NCI-H460 (cell line): ENCODE measurements around the gene ODF4. TPM values are rescaled to one million over a fixed set of nuclear protein-coding genes. Genes with fewer than 3 reads are reported as not detected.
"Not testable (repeated sequence)": the region's sequence is repeated elsewhere in the genome, so short reads cannot be mapped to it uniquely, and the experiment has no call there.

ENCODE experiments used
- DNase-seq: peaks from one replicate; pipeline ENCODE4 v3.0.0-alpha.2; 2016; ENCODE audit warnings: low read depth; ENCODE audit errors: extremely low read depth
- total RNA-seq: library from RNA; depleted of rRNA; stranded (reverse); fragments of >200 nt; shearing (Covaris generic); gene quantifications from 2 replicates; pipeline ENCODE4 v1.2.3, GENCODE V29; 2014

ODF4 gene
- total RNA-seq, 1 experiment from 2014 or later: not detected

DNA sequence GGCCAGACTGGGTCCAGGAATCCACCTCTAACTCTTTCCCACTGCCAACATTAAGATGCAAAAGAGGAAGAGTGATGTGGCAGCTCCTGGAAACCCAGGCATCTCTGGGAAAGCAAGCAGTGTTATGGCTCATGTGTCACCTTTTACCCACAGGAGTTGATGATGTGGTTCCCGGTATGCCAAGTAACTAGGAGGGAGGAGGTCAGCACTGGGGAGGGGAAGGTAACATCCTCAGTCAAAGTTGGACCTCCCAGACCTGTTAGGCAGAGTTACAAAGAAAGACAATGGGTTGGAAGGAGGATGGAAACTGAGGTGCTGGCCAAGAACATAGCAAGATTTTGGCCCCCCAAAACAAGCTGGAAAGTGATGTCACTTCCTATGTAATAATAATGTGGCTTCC is 25.5 kb downstream of the ODF4 start:
- DNase-seq: no peak

- DNase-seq: no peak
These were observed 26.6 kb downstream of the ODF4 start for GRCh38 chr17:8366231-8366630.

- no peak for DNase-seq
These were observed 28.6 kb downstream of the ODF4 start for GRCh38 chr17:8368193-8368592.

DNA sequence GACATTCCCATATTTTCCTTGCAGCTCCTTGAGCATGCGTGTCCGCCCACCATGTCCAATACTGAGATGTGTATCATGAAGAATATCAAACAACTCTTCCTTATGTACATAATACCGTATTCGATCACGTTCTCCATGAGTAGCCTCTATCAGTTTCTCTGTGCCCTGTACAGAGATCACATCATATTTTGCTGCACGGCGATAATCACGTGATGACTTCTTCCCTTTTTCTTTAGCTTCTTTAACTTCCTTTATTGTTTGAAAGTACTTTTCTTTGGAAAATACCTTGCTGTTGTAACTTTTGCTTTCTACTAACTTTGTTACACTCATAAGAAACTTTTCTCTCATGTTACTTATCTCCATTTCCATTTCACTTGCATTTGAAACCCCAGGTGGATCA is 30.3 kb downstream of the ODF4 start:
- no peak for DNase-seq

- no peak for DNase-seq
These were observed 32.1 kb downstream of the ODF4 start for GRCh38 chr17:8371786-8372185.

DNA sequence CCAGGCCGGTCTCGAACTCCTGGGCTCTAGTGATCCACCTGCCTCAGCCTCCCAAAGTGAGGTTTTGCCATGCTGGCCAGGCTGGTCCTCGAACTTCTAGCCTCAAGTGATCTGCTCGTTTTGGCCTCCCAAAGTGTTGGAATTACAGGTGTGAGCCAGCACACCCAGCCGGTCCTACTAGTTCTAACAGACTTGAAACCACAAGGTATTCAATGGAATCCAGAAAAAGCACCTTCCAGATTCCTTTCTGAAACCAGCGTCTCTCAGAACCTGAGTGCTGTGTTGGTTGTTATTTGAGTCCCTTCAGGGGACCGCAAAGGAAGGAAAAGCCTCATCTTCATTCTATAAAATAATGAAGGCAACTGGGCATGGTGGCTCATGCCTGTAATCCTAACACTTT is 32.8 kb downstream of the ODF4 start:
- no peak for DNase-seq

- not testable (repeated sequence) for DNase-seq
These were observed 34.2 kb downstream of the ODF4 start for GRCh38 chr17:8373856-8374255.

- DNase-seq: no peak
These were observed 36.2 kb downstream of the ODF4 start for GRCh38 chr17:8375738-8376259.

GRCh38 chr17:8376271-8377067 is 36.8 kb downstream of the ODF4 start, which contains the start of gene KRABD2:
TSS of gene KRABD2 (minus strand) at chr17:8376704.
- peak; percentile 88 for DNase-seq

DNA sequence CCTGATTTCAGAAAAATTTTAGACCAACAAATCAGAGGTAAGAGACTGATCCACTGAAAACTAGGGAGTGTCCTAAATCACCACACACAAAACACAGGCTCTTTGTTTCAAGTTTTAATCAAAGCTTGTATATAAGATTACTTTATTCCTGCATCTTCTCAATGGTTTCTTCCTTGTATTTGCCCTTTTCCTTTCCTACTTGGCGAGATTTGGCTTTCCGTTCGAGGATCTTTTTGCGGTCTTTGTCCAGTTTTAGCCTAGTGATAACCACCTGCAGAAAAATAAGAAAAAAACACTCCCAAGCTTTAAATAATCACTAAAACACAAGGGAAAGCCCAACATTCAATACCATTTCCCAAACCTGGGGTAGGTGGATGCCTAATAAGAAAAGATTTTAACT is 37.8 kb downstream of the ODF4 start:
- DNase-seq: no peak

- DNase-seq: not testable (repeated sequence)
These were observed 38.5 kb downstream of the ODF4 start for GRCh38 chr17:8378117-8378516.

- no peak for DNase-seq
These were observed 40.4 kb downstream of the ODF4 start for GRCh38 chr17:8380049-8380448.

DNA sequence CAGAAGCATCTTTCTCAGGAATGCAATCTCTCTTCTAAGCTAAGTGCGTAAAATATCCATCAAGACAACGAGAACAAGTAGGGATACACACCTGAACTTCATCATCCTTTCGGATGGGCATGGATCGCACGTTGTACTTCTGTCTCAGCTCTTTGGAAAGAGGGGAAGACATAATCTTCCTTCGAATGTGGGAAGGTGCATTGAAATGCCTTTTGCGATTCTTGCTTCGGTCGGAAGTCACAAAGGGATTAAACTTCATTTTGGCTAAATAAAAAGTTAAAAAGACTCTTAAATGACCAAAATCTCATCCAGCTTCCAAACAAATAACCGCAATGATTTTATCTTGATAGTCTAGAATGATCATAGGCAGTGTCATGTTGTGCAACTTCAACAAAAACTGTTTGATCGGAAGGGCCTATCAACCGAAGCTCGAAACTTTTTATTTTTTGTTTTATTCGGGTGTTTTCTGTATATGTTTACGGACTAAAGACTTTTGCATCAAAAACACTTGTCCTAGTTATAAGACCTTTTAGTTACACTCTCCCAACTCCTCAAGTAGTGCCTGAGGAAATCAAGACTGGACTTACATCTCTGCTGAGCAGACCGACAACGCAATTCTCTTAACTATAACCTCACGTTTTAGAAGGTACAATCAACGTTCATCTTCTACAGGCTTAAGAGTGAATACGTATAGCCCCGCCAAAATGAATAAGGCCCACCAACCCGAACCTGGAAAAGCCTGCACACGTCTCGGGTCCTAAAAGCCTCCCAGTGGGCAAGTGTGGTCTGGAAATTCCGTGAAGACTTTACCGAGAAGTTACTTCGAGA is 42.6 kb downstream of the ODF4 start:
- DNase-seq: no peak

GRCh38 chr17:8382880-8383142 is 43.2 kb downstream of the ODF4 start:
- no peak for DNase-seq

- peak; percentile 99 for DNase-seq
These were observed 43.6 kb downstream of the ODF4 start, which contains the start of gene RPL26 for GRCh38 chr17:8383143-8383822. TSS of gene RPL26 (minus strand) at chr17:8383193. CDS start at chr17:8382310, 883 bp downstream.

DNA sequence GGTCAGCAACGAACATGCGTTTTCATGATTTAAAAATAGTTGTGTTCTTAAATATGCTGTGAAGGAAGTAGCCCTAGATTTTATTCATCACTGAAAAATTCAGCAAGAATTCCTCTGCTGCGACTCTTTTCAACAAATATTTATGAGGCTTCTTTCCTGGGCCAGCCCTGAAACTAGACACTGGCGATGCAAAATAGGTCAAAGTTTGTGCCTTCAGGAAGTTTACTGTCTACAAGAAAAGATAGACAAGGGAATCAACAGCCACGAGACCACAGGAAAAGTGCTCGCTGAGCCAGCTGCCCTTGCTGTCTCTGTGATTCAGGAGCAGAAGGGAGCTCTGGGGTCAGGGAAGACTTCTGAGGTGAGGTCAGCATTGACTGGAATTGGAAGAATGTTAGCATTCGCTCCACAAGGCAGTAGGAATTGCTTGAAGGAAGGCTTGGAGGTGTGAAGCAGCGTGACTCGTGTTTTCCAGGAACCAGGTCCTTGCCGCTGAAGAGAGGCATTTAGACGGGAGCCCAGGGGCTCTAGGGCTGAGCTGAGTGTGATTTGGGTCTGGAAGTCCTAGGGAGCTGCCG is 45.2 kb downstream of the ODF4 start:
- no peak for DNase-seq

DNA sequence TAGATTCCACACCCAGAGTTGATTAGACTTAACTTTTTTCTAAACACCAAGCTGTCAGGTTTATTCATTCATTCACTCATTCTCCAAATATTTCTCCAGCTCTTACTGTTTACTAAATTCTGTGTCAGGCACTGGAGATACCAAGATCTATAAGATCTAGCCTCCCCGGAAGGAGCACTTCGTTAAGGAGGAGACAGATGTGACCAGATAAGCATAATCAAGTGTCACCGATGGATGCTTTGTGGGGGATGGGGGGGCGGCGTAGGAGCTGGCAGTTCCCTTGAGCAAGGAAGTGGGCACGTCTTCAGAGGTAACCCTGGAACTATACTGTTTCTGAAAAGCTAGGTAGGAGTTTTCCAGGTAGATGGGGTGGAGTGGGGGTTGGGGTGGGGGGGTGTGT is 47.2 kb downstream of the ODF4 start:
- DNase-seq: no peak

GRCh38 chr17:8387914-8388651 is 48.4 kb downstream of the ODF4 start:
- no peak for DNase-seq

GRCh38 chr17:8391711-8392110 is 52.1 kb downstream of the ODF4 start:
- no peak for DNase-seq

- DNase-seq: no peak
These were observed 52.6 kb downstream of the ODF4 start for GRCh38 chr17:8392274-8392673.
